Measurements from ENCODE around the gene CD151.

The CD151 gene

DNA sequence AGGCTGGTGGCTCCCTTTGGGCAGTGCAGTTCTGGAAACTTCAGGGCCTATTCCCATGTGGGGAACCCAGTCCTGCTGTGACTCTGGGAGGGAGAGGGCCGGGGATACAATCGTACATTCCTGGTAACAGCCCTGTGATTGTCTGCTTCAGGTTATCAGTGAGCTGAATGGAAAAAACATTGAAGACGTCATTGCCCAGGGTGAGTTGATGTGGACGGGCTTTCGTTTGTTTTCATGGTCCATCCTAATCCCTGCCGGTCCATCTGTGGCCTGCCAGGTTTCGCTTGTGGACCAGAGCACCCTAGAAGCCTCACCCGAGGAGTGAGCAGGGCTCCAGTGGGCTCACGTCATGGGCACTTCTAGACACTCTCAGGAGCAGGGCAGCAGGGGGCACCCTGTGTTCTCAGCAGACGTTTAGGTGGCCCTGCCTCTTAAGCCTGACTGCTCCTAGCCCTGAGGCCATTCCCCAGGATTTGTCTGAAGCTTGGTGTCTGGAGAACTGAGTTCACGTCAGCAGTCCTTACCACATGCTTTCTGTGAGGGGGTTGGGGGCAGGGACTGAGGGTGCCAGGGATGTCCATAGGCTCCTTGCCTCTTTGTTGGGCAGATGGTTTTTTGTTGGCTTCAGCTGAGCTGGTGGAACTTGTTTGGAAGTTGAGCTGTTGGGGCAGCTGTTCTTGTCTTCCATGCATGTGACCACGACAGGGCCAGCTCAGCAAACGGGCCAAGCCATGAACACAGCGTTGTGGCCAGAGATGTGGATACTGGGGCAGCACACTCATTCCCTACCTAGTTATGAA is 21.1 kb upstream of the CD151 start:
- peak overlapping the region; percentile 98 for H3K4me3 ChIP-seq (ENCODE audit: low read depth, low read length)
- no peak for TF ChIP-seq CTCF (IDR thresholded peaks at IDR 0.05; ENCODE audit: low read depth, low read length)

DNA sequence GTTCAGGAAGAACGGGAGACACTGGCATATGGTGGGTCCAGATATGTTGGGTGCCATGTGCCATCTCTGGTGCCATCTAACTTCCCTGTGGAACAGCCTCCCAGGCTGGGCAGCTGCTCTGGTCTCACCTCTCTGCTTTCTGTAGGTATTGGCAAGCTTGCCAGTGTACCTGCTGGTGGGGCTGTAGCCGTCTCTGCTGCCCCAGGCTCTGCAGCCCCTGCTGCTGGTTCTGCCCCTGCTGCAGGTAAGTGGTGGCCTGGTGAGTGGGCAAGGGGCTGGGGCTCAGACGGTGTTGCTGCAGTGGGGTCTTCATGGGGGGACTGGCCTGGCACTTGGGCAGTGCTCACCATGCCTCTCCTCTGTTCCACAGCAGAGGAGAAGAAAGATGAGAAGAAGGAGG is 20.4 kb upstream of the CD151 start:
- H3K4me3 ChIP-seq (ENCODE audit: low read depth, low read length) = no peak overlapping the region
- no peak for TF ChIP-seq CTCF (IDR thresholded peaks at IDR 0.05; ENCODE audit: low read depth, low read length)

- no peak for TF ChIP-seq CTCF (IDR thresholded peaks at IDR 0.05; ENCODE audit: low read depth, low read length)
Measured at GRCh38 chr11:813072-813455, 19.7 kb upstream of the CD151 start.

GRCh38 chr11:813456-814096 is 19.2 kb upstream of the CD151 start:
- H3K4me3 ChIP-seq (ENCODE audit: low read depth, low read length) = no peak overlapping the region
- TF ChIP-seq CTCF (IDR thresholded peaks at IDR 0.05; ENCODE audit: low read depth, low read length) = no peak

More at GRCh38 chr11:813072-813455, 19.7 kb upstream of the CD151 start:
- H3K4me3 ChIP-seq (ENCODE audit: low read depth, low read length) = no peak overlapping the region

DNA sequence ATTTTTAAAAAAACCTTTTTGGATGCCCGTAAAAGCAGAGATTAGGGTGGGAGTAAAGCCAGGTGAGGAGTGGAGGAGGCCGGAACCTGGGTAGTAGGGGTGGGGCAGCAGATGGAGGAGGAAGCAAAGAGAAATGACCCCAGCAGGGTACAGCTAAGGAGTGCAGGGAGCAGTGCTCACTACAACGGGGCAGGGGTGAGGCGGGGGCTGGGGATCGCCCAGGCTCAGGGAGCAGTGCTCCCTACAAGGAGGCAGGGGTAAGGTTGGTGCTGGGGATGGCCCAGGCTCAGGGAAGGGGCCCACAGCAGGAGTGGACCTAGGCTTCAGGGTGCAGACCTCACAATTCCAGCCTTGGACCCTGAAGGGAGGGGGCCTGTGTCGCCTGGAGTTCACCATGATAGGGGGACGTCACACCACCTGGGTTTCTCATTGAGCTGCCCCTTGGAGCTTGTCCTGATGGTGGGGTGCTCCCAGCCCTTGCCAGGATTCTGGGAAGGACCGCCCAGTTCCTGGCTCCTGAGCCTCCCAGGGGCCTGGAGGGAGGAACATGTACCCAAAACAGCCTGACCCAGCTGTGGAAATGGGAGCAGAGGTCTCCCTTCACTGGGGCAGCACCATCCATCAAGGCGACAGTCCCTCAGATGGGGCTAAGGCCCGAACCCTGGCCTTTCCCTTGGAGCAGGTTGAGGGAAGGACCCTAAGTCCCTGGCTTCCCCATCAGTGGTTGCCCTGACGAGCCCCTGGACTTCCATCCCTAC is 16.9 kb upstream of the CD151 start:
- no peak for TF ChIP-seq CTCF (IDR thresholded peaks at IDR 0.05; ENCODE audit: low read depth, low read length)
- H3K4me3 ChIP-seq (ENCODE audit: low read depth, low read length) = no peak overlapping the region

DNA sequence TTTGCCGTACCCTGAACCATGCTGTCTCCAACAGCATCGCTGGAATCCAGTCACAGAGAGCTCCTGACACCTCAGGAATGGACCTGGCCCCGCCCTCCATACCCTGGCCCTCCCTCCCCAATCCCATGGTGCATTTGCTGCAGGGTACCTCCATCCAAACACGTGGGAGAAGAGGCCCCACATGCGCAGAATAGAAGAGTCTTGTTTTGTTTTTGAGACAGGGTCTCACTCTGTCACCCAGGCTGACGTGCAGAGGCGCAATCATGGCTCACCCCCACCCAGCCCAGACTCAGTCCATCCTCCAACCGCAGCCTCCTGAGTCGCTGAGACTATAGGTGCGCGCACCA is 16.3 kb upstream of the CD151 start:
- no peak overlapping the region for H3K4me3 ChIP-seq (ENCODE audit: low read depth, low read length)
- no peak for TF ChIP-seq CTCF (IDR thresholded peaks at IDR 0.05; ENCODE audit: low read depth, low read length)

Data from WI38 (cell line).